DOHH2 (cell line): ENCODE data around the gene PSME2.
A peak's percentile ranks its signal among the peaks of the same experiment; 100 is the strongest.

ENCODE experiments used
- H3F3A ChIP-seq: fragments of 200-600 bp; sonication (generic), shearing (Covaris generic); 2 replicates; pipeline ENCODE4 v1.6.0; 2016; ENCODE audit warnings: antibody characterized with exemption, mild to moderate bottlenecking; ENCODE audit not compliant: control insufficient read depth, insufficient read depth
- H3K27ac ChIP-seq: fragments of 200-600 bp; sonication (generic); 2 replicates; pipeline ENCODE4 v1.5.1; 2014; ENCODE audit warnings: low read depth, mild to moderate bottlenecking, low read length, moderate library complexity
- H3K27me3 ChIP-seq: fragments of 200-600 bp; sonication (generic); 2 replicates; pipeline ENCODE4 v1.6.1; 2014; ENCODE audit warnings: mild to moderate bottlenecking, low read length, mixed read lengths; ENCODE audit not compliant: control insufficient read depth
- H3K36me3 ChIP-seq: fragments of 200-600 bp; sonication (generic); 2 replicates; pipeline ENCODE4 v1.6.1; 2014; ENCODE audit warnings: mild to moderate bottlenecking, low read length, moderate library complexity, mixed read lengths; ENCODE audit not compliant: control insufficient read depth
- H3K4me1 ChIP-seq: fragments of 200-600 bp; sonication (generic); 2 replicates; pipeline ENCODE4 v1.6.1; 2014; ENCODE audit warnings: mild to moderate bottlenecking, low read length, mixed read lengths; ENCODE audit not compliant: control insufficient read depth
- H3K4me2 ChIP-seq: fragments of 200-600 bp; sonication (generic); 2 replicates; pipeline ENCODE4 v1.6.0; 2014; ENCODE audit warnings: mild to moderate bottlenecking, low read length, moderate library complexity
- H3K4me3 ChIP-seq: fragments of 200-600 bp; sonication (generic); 2 replicates; pipeline ENCODE4 v1.5.1; 2014; ENCODE audit warnings: mild to moderate bottlenecking, low read length, mixed read lengths
- H3K79me2 ChIP-seq: fragments of 200-600 bp; sonication (generic); 2 replicates; pipeline ENCODE4 v1.6.1; 2014; ENCODE audit warnings: mild to moderate bottlenecking, low read length, mixed read lengths; ENCODE audit not compliant: control insufficient read depth
- H3K9me2 ChIP-seq: fragments of 200-600 bp; sonication (generic); replicated peaks from 2 replicates; pipeline ENCODE4 v1.6.1; 2014; ENCODE audit warnings: mild to moderate bottlenecking, low read length, mixed read lengths; ENCODE audit not compliant: control insufficient read depth
- H3K9me3 ChIP-seq: fragments of 200-600 bp; sonication (generic); 2 replicates; pipeline ENCODE4 v1.6.1; 2014; ENCODE audit warnings: antibody characterized with exemption, low read length, mixed read lengths; ENCODE audit not compliant: control insufficient read depth, insufficient read depth
- H4K20me1 ChIP-seq: fragments of 200-600 bp; sonication (generic); 2 replicates; pipeline ENCODE4 v1.6.0; 2014; ENCODE audit warnings: low read depth, mild to moderate bottlenecking, antibody characterized with exemption, low read length, moderate library complexity; ENCODE audit not compliant: control insufficient read depth, insufficient read depth
- EZH2phosphoT487 ChIP-seq: fragments of 200-600 bp; sonication (generic); IDR thresholded peaks from 2 replicates; pipeline ENCODE4 v1.6.1; 2017; ENCODE audit warnings: borderline replicate concordance, mild to moderate bottlenecking, antibody characterized with exemption, low read length, moderate library complexity, mixed read lengths
- TF ChIP-seq, protein P1 (sequence below): fragments of 200-600 bp; sonication (generic); IDR thresholded peaks from one replicate; pipeline ENCODE4 v1.5.1; 2014; ENCODE audit warnings: antibody characterized with exemption, mild to moderate bottlenecking, low read depth, low read length; ENCODE audit not compliant: poor library complexity, severe bottlenecking

The PSME2 gene

GRCh38 chr14:24160850-24161804 lies 14.7 kb upstream of the PSME2 start, which contains the start of gene IRF9:
IRF9 (plus strand) TSS chr14:24161265; CDS start chr14:24162145, 880 bp downstream.
- peaks cover 62% of the 10 kb centered on the region for H3K36me3 ChIP-seq
- H4K20me1 ChIP-seq, result no peaks in the 10 kb centered on the region
- H3F3A ChIP-seq, result no peaks in the 10 kb centered on the region
- H3K79me2 ChIP-seq, result peaks cover 7% of the 10 kb centered on the region
- no peaks in the 10 kb centered on the region for H3K9me2 ChIP-seq
- peaks cover 17% of the 10 kb centered on the region for H3K4me1 ChIP-seq
- H3K27me3 ChIP-seq, result no peaks in the 10 kb centered on the region
- peak within 1 kb of the TSS; percentile 74 for H3K4me3 ChIP-seq
- peak within 1 kb of the TSS; percentile 86 for H3K4me2 ChIP-seq
- TF ChIP-seq, protein P1, sequence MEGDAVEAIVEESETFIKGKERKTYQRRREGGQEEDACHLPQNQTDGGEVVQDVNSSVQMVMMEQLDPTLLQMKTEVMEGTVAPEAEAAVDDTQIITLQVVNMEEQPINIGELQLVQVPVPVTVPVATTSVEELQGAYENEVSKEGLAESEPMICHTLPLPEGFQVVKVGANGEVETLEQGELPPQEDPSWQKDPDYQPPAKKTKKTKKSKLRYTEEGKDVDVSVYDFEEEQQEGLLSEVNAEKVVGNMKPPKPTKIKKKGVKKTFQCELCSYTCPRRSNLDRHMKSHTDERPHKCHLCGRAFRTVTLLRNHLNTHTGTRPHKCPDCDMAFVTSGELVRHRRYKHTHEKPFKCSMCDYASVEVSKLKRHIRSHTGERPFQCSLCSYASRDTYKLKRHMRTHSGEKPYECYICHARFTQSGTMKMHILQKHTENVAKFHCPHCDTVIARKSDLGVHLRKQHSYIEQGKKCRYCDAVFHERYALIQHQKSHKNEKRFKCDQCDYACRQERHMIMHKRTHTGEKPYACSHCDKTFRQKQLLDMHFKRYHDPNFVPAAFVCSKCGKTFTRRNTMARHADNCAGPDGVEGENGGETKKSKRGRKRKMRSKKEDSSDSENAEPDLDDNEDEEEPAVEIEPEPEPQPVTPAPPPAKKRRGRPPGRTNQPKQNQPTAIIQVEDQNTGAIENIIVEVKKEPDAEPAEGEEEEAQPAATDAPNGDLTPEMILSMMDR, result peak; percentile 97
- no peak for TF ChIP-seq EZH2phosphoT487
- peak within 1 kb of the TSS; percentile 65 for H3K27ac ChIP-seq
- no peaks in the 10 kb centered on the region for H3K9me3 ChIP-seq

DNA sequence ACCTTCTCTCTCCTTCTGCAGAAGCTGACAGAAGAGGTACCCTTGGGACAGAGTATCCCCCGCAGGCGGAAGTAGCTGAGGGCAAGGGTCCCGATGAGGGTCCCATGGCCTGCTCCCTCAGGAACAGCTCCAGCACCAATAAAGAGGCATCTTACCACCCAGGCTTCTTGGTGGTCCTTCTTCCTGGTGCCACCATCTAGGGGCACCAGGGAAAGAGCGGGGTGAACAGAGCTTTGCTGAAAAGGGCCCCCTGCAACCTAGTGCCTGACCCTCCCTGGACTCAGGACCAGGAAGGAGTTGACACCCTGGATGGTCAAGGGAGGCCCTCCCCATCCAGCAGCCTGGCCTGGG lies 14.1 kb upstream of the PSME2 start:
- Histone ChIP-seq H3K4me1 (peaks cover 17% of the 10 kb centered on the region), H3K27ac (no peak overlapping the region), H3K27me3 (no peaks in the 10 kb centered on the region), H3K9me3 (no peaks in the 10 kb centered on the region), H3K4me2 (peak overlapping the region; percentile 86; the same call in 1 of the 2 replicates), H3K36me3 (peaks cover 61% of the 10 kb centered on the region), H3K4me3 (no peak overlapping the region), H3K79me2 (peaks cover 7% of the 10 kb centered on the region), H3F3A (no peaks in the 10 kb centered on the region), H4K20me1 (no peaks in the 10 kb centered on the region), H3K9me2 (no peaks in the 10 kb centered on the region)
- TF ChIP-seq, protein P1, result no peak
- TF ChIP-seq EZH2phosphoT487, result no peak

DNA sequence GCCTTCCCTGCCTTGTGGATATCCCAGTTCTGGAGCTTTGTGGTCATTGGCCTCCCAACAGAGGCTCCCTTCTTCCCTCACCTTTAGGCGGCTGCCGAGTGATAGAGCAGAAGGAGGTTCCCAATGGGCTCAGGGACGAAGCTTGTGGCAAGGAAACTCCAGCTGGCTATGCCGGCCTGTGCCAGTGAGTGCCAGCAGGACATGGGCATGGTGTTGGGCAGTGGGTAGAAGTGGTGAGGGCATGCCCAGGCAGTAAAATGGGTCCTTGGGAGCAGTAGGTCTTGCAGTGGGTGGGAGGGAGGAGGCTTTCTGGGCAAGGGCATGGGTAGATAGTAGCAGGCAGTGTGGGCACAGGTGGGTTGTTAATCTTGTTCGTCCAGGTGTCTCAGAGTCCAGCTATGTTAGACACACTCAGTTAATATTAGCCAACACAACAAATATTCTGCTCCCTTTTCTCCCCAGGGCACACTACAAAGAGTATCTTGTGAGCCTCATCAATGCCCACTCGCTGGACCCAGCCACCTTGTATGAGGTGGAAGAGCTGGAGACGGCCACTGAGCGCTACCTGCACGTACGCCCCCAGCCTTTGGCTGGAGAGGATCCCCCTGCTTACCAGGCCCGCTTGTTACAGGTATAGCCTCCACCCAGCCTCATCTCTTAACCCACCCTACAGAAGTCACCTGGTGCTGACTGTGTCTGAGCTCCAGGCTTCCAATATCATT lies 13.5 kb upstream of the PSME2 start:
- H4K20me1 ChIP-seq, result no peaks in the 10 kb centered on the region
- H3K36me3 ChIP-seq, result peaks cover 61% of the 10 kb centered on the region
- TF ChIP-seq, protein P1, result no peak
- no peak for TF ChIP-seq EZH2phosphoT487
- no peaks in the 10 kb centered on the region for H3K9me2 ChIP-seq
- peaks cover 7% of the 10 kb centered on the region for H3K79me2 ChIP-seq
- no peaks in the 10 kb centered on the region for H3K9me3 ChIP-seq
- H3F3A ChIP-seq, result no peaks in the 10 kb centered on the region
- no peak overlapping the region for H3K4me2 ChIP-seq
- no peak overlapping the region for H3K27ac ChIP-seq
- peaks cover 17% of the 10 kb centered on the region for H3K4me1 ChIP-seq
- H3K4me3 ChIP-seq, result no peak overlapping the region
- H3K27me3 ChIP-seq, result no peaks in the 10 kb centered on the region
